D721Med (cell line): ENCODE measurements around the gene SWT1.

Experiments
- DNase-seq: peaks from one replicate; pipeline ENCODE4 v3.0.0; 2011; ENCODE audit warnings: low spot score; ENCODE audit not compliant: insufficient read length
- FAIRE-seq: peaks from 2 replicates; lab custom pipeline; 2011; peaks lifted over from hg19 to GRCh38; lab: Jason Lieb, UNC
- CTCF ChIP-seq: IDR thresholded peaks from 2 replicates; pipeline ENCODE4 v1.5.1; 2012; ENCODE audit warnings: mild to moderate bottlenecking, control low read depth; ENCODE audit not compliant: insufficient read depth; ENCODE audit errors: missing control alignments

SWT1 gene

GRCh38 chr1:185300152-185300551, 143.2 kb downstream of the SWT1 start:
- DNase-seq (no peak), FAIRE-seq (no peak)
- no peak for TF ChIP-seq CTCF

- TF ChIP-seq CTCF = no peak
- no peak for DNase-seq
- FAIRE-seq = no peak
Observed at GRCh38 chr1:185305419-185305818, 148.5 kb downstream of the SWT1 start.

- FAIRE-seq (peak; percentile 66), DNase-seq (no peak)
- TF ChIP-seq CTCF = no peak
Observed at GRCh38 chr1:185308126-185308525, 151.2 kb downstream of the SWT1 start.

- no peak for FAIRE-seq
- DNase-seq = no peak
- TF ChIP-seq CTCF = no peak
Observed at GRCh38 chr1:185309566-185309965, 152.6 kb downstream of the SWT1 start.

GRCh38 chr1:185311589-185312225, 154.7 kb downstream of the SWT1 start:
- TF ChIP-seq CTCF = no peak
- FAIRE-seq (no peak), DNase-seq (no peak)

- DNase-seq = no peak
- no peak for TF ChIP-seq CTCF
- peak; percentile 41 for FAIRE-seq
Observed at GRCh38 chr1:185312361-185313138, 155.6 kb downstream of the SWT1 start.

GRCh38 chr1:185314411-185314810, 157.4 kb downstream of the SWT1 start:
- FAIRE-seq = no peak
- no peak for DNase-seq
- TF ChIP-seq CTCF = no peak
